Epithelial cell of proximal tubule (primary cell): ENCODE measurements around the gene PLD1. TPM values are rescaled to one million over a fixed set of nuclear protein-coding genes. Genes with fewer than 3 reads are reported as not detected.

Experiments
- DNase-seq: peaks from one replicate; pipeline ENCODE4 v3.0.0-alpha.2; 2011; ENCODE audit warnings: low read depth
- H3K4me3 ChIP-seq: 2 replicates; pipeline ENCODE4 v1.5.1; 2011; ENCODE audit warnings: low read depth, mild to moderate bottlenecking, low read length
- CTCF ChIP-seq: conservative IDR thresholded peaks from 2 replicates; pipeline ENCODE4 v1.5.1; 2012; ENCODE audit warnings: low read depth, mild to moderate bottlenecking, low read length
- total RNA-seq: library from RNA; depleted of rRNA; stranded (reverse); fragments of >200 nt; gene quantifications from 2 replicates; pipeline ENCODE4 v1.2.3, GENCODE V29; 2015

Gene PLD1
- total RNA-seq, 1 donor from 2014 or later, result 5.1 TPM

DNA sequence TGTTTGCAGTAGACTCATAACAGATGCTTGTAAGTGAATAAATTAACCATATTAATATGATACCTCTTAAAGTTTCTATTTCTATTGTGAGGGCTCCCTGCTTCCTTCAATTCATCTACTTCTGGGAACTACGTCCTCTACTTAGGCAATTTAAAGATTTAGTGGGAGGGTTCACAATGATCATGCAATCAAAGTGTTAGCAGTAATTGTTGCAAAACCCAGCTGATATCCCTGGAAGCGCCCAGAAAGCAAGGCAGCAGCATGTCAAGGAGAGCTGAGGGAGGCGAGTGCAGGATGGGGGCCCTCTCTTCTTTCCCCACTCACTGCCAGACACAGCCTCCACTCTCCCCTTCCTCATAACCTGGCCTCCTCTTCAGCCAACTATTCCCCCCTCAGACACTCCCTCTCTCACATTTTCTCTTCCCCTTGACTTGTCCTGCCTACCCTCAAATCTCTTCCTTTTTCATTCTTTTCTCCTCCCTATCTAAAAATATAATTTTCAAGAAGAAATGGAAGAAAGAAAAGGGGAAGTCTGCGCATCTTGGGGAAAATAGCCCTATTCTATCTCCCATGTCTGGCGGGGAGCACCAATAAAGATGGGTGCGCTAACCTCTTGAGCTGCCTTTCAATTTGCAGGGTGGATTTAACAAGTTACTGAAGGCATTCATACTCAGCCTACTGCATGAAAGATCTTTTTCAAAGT lies 39.5 kb upstream of the PLD1 start:
- no peak overlapping the region for H3K4me3 ChIP-seq
- no peak for TF ChIP-seq CTCF

DNA sequence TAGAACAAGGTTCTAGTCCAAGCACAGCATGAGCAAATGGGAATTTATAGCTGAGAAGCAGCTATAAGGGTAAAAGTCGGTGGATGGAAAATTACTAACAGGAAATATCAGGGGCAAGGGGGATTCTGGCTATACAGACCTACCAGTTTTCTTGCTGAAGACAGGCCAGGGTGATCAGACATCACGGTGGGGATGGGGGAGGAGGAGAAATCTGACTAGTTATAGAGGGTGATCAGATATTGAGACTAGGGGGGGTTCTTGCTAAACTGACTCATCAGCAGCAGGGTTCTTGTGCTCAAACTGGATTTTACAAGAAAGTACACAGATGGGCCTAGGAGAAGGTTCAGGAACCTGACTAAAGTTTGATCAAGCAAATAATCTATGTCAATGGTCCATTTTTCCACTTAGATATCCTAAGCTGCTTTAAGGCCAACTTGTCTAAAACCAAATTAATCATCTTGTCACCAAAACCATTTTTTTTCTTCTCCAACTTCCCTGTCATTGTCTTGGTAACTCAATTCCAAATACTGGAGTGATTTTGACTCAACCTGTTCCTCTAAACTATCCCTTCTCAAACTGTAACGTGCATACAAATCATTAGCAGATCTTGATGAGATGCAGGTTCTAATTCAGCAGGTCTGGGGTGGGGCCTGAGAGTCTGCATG lies 37.4 kb upstream of the PLD1 start:
- no peak overlapping the region for H3K4me3 ChIP-seq
- TF ChIP-seq CTCF, result no peak
- DNase-seq, result no peak

More for the DNA sequence above, 39.5 kb upstream of the PLD1 start:
- DNase-seq, result no peak

- no peak for TF ChIP-seq CTCF
- DNase-seq, result no peak
These were observed 36.9 kb upstream of the PLD1 start for GRCh38 chr3:171847133-171847532.

DNA sequence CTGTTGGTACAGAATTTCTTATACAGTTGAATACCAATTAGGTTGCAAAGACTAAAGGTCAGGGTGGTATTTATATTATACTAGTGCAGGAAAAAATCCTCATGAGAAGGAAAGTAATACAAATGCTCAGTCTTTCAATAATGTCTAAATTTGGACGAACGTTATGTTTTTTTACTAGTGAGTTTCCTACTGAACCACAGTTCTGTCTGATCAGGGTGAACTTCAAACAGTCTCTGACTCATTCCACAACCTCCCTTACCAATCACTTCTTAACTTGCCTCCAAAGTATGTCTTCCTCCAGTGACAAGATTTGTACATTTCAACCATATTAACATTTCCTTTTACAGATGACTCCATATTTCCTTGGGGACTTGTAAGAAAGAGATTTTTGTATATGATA lies 36.3 kb upstream of the PLD1 start:
- DNase-seq, result no peak
- no peak for TF ChIP-seq CTCF
- no peak overlapping the region for H3K4me3 ChIP-seq

More at GRCh38 chr3:171847133-171847532, 36.9 kb upstream of the PLD1 start:
- H3K4me3 ChIP-seq, result no peak overlapping the region

GRCh38 chr3:171845481-171846284 lies 35.4 kb upstream of the PLD1 start:
- TF ChIP-seq CTCF, result no peak
- no peak for DNase-seq
- no peak overlapping the region for H3K4me3 ChIP-seq

GRCh38 chr3:171844873-171845272 lies 34.6 kb upstream of the PLD1 start:
- no peak overlapping the region for H3K4me3 ChIP-seq
- no peak for DNase-seq
- no peak for TF ChIP-seq CTCF
